ENCODE results near the gene ITM2B.

GRCh38 chr13:48234566-48235340 is 1.7 kb downstream of the ITM2B start:
- TF ChIP-seq, protein P1, sequence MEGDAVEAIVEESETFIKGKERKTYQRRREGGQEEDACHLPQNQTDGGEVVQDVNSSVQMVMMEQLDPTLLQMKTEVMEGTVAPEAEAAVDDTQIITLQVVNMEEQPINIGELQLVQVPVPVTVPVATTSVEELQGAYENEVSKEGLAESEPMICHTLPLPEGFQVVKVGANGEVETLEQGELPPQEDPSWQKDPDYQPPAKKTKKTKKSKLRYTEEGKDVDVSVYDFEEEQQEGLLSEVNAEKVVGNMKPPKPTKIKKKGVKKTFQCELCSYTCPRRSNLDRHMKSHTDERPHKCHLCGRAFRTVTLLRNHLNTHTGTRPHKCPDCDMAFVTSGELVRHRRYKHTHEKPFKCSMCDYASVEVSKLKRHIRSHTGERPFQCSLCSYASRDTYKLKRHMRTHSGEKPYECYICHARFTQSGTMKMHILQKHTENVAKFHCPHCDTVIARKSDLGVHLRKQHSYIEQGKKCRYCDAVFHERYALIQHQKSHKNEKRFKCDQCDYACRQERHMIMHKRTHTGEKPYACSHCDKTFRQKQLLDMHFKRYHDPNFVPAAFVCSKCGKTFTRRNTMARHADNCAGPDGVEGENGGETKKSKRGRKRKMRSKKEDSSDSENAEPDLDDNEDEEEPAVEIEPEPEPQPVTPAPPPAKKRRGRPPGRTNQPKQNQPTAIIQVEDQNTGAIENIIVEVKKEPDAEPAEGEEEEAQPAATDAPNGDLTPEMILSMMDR (IDR thresholded peaks at IDR 0.05; ENCODE audit: insufficient read depth, low read depth, low read length) = no peak
- no peak for TF ChIP-seq EZH2 (IDR thresholded peaks at IDR 0.05; ENCODE audit: insufficient read depth, low read length)

Data from astrocyte (in vitro differentiated cells and primary cell).